Type B pancreatic cell (in vitro differentiated cells): Measurements from ENCODE around the gene GPN2. TPM values are rescaled to one million over a fixed set of nuclear protein-coding genes. Genes with fewer than 3 reads are reported as not detected.

Experiments used
- DNase-seq: peaks from one replicate; pipeline ENCODE4 v3.0.0; 2021; ENCODE audit warnings: mixed read lengths; ENCODE audit not compliant: unreplicated experiment; ENCODE audit errors: extremely low spot score
- H3K27ac Mint-ChIP-seq: 2 replicates; pipeline ENCODE4 v1.8.0; 2021; ENCODE audit warnings: mild to moderate bottlenecking, mixed read lengths
- H3K27me3 Mint-ChIP-seq: 2 replicates; pipeline ENCODE4 v1.8.0; 2021; ENCODE audit warnings: mixed read lengths
- H3K36me3 Mint-ChIP-seq: 2 replicates; pipeline ENCODE4 v1.8.0; 2021; ENCODE audit warnings: mixed read lengths
- H3K4me1 Mint-ChIP-seq: one replicate; pipeline ENCODE4 v1.8.0; 2021; ENCODE audit warnings: mixed read lengths; ENCODE audit not compliant: unreplicated experiment
- H3K4me3 Mint-ChIP-seq: 2 replicates; pipeline ENCODE4 v1.8.0; 2021; ENCODE audit warnings: mild to moderate bottlenecking, mixed read lengths
- H3K9me3 Mint-ChIP-seq: 2 replicates; pipeline ENCODE4 v1.8.0; 2021; ENCODE audit warnings: mixed read lengths
- CTCF ChIP-seq: fragments of 200-600 bp; sonication (generic); conservative IDR thresholded peaks from 2 replicates; pipeline ENCODE4 v1.5.0; 2021; ENCODE audit warnings: antibody characterized with exemption, mild to moderate bottlenecking
- total RNA-seq: library from RNA; stranded (reverse); gene quantifications from 2 replicates; pipeline ENCODE4 v1.2.1, GENCODE V29; 2021; ENCODE audit warnings: low replicate concordance

The GPN2 gene
- total RNA-seq, 1 donor from 2014 or later, result 28.7 TPM

- Mint-ChIP-seq H3K4me3 (no peak overlapping the region), H3K27me3 (no peaks in the 10 kb centered on the region), H3K27ac (peak overlapping the region; percentile 54), H3K9me3 (no peaks in the 10 kb centered on the region), H3K4me1 (peaks cover 22% of the 10 kb centered on the region), H3K36me3 (peaks cover 26% of the 10 kb centered on the region)
- DNase-seq, result no peak
- no peak for TF ChIP-seq CTCF
Measured at GRCh38 chr1:26831546-26832248, 58.4 kb downstream of the GPN2 start.

- Mint-ChIP-seq H3K27ac (peak overlapping the region; percentile 3), H3K4me3 (no peak overlapping the region), H3K9me3 (no peaks in the 10 kb centered on the region), H3K4me1 (peaks cover 22% of the 10 kb centered on the region), H3K36me3 (peaks cover 26% of the 10 kb centered on the region), H3K27me3 (no peaks in the 10 kb centered on the region)
- DNase-seq, result no peak
- TF ChIP-seq CTCF, result no peak
Measured at GRCh38 chr1:26831059-26831458, 59.0 kb downstream of the GPN2 start.

- Mint-ChIP-seq H3K4me3 (peak overlapping the region; percentile 94), H3K36me3 (peaks cover 18% of the 10 kb centered on the region), H3K27me3 (no peaks in the 10 kb centered on the region), H3K9me3 (no peaks in the 10 kb centered on the region), H3K4me1 (peaks cover 22% of the 10 kb centered on the region), H3K27ac (peak overlapping the region; percentile 59)
- no peak for TF ChIP-seq CTCF
- no peak for DNase-seq
Measured at GRCh38 chr1:26829184-26829911, 60.7 kb downstream of the GPN2 start.

GRCh38 chr1:26828411-26828991 lies 61.6 kb downstream of the GPN2 start:
- H3K27me3 Mint-ChIP-seq, result no peaks in the 10 kb centered on the region
- no peaks in the 10 kb centered on the region for H3K9me3 Mint-ChIP-seq
- peak overlapping the region; percentile 94 for H3K4me3 Mint-ChIP-seq
- DNase-seq, result no peak
- H3K4me1 Mint-ChIP-seq, result peaks cover 22% of the 10 kb centered on the region
- no peak for TF ChIP-seq CTCF
- H3K27ac Mint-ChIP-seq, result peak overlapping the region; percentile 91
- H3K36me3 Mint-ChIP-seq, result peaks cover 18% of the 10 kb centered on the region

GRCh38 chr1:26827663-26828062 lies 62.4 kb downstream of the GPN2 start:
- peaks cover 4% of the 10 kb centered on the region for H3K9me3 Mint-ChIP-seq
- no peak for TF ChIP-seq CTCF
- DNase-seq, result no peak
- no peaks in the 10 kb centered on the region for H3K27me3 Mint-ChIP-seq
- H3K4me3 Mint-ChIP-seq, result peak overlapping the region; percentile 94
- peak overlapping the region; percentile 91 for H3K27ac Mint-ChIP-seq
- H3K36me3 Mint-ChIP-seq, result peaks cover 13% of the 10 kb centered on the region
- peaks cover 22% of the 10 kb centered on the region for H3K4me1 Mint-ChIP-seq
